ENCODE measurements around the gene AACS. TPM values are rescaled to one million over a fixed set of nuclear protein-coding genes. Genes with fewer than 3 reads are reported as not detected.

AACS gene
- total RNA-seq, 1 experiment from 2014 or later: 54.0 TPM

- Mint-ChIP-seq H3K4me1 (no peaks in the 10 kb centered on the region), H3K4me3 (no peak overlapping the region), H3K36me3 (peaks cover 35% of the 10 kb centered on the region), H3K27me3 (ENCODE audit: low read depth) (no peaks in the 10 kb centered on the region), H3K27ac (no peak overlapping the region; the same call in 1 of the 2 replicates), H3K9me3 (peaks cover 7% of the 10 kb centered on the region)
- no peak for TF ChIP-seq ZNF671 (CRISPR knock-in tag; IDR thresholded peaks at IDR 0.05)
- TF ChIP-seq HMGXB4 (CRISPR knock-in tag; IDR thresholded peaks at IDR 0.05): no peak
- TF ChIP-seq MAX (CRISPR knock-in tag; IDR thresholded peaks at IDR 0.05): no peak
- no peak for TF ChIP-seq TP53 (CRISPR knock-in tag; IDR thresholded peaks at IDR 0.05)
- no peak for TF ChIP-seq AR (CRISPR knock-in tag; IDR thresholded peaks at IDR 0.05)
- TF ChIP-seq FOXJ3 (CRISPR knock-in tag; IDR thresholded peaks at IDR 0.05; ENCODE audit: borderline replicate concordance): no peak
- TF ChIP-seq RELA (CRISPR knock-in tag; IDR thresholded peaks at IDR 0.05; ENCODE audit: borderline replicate concordance): no peak
- TF ChIP-seq PREB (CRISPR knock-in tag; IDR thresholded peaks at IDR 0.05; ENCODE audit: borderline replicate concordance): no peak
- TF ChIP-seq SMAD4 (CRISPR knock-in tag; IDR thresholded peaks at IDR 0.05): no peak
- no peak for TF ChIP-seq ARID4B (CRISPR knock-in tag; IDR thresholded peaks at IDR 0.05; ENCODE audit: borderline replicate concordance)
- TF ChIP-seq ZMAT4 (CRISPR knock-in tag; IDR thresholded peaks at IDR 0.05): no peak
- no peak for TF ChIP-seq KAT7 (CRISPR knock-in tag; IDR thresholded peaks at IDR 0.05; ENCODE audit: borderline replicate concordance)
- TF ChIP-seq TEAD4 (CRISPR knock-in tag; IDR thresholded peaks at IDR 0.05): no peak
- TF ChIP-seq ATF1 (CRISPR knock-in tag; IDR thresholded peaks at IDR 0.05): no peak
- no peak for TF ChIP-seq CREB1 (CRISPR knock-in tag; IDR thresholded peaks at IDR 0.05)
- TF ChIP-seq ZBTB43 (CRISPR knock-in tag; IDR thresholded peaks at IDR 0.05): no peak
- TF ChIP-seq ZNF263 (CRISPR knock-in tag; IDR thresholded peaks at IDR 0.05; ENCODE audit: low read depth): no peak
- ChIA-PET CTCF (no interaction called here), POLR2A (no interaction called here)
- no peak for DNase-seq (ENCODE audit: low spot score)
- ATAC-seq: no peak
Measured at GRCh38 chr12:125018356-125018755, 46.9 kb upstream of the AACS start.

Measured in WTC11 (cell line).